ENCODE measurements around the gene VEGFA. TPM values are rescaled to one million over a fixed set of nuclear protein-coding genes. Genes with fewer than 3 reads are reported as not detected.
A peak's percentile ranks its signal among the peaks of the same experiment; 100 is the strongest.

Gene VEGFA
- total RNA-seq, 1 donor from 2014 or later, result 194 TPM

DNA sequence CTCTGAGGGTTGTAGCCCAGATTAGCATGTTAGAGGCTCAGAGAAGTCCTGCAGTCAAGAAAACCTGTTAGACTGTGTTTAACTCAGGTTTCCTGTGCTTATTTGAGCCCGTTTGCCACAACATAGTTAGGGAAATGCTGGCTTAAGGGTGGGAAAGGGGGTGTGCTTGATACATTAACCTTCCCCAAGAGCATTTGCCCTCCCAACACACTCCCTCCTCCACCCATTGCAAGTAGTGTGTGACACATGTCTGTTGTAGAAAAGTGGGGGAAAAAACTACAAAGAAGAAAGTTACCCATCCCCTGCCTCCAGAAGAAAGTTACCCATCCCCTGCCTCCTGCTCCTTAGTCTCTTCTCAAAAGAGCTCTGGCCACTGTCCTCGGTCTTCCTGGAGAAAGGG is 45.7 kb upstream of the VEGFA start:
- DNase-seq (ENCODE audit: extremely low spot score in 2 of 2), result no peak
- H3K27me3 ChIP-seq, result no peaks in the 10 kb centered on the region
- intact Hi-C loops (cut with DNase I), result no loop called here
- peaks cover 38% of the 10 kb centered on the region for H3K4me1 ChIP-seq
- no peaks in the 10 kb centered on the region for H3K9me3 ChIP-seq
- TF ChIP-seq POLR2AphosphoS5 (IDR thresholded peaks at IDR 0.05; ENCODE audit: insufficient read depth in 1 of 2, low read depth in 1 of 2) (no peak), POLR2A (IDR thresholded peaks at IDR 0.05) (no peak), CTCF (IDR thresholded peaks at IDR 0.05) (no peak)
- H3K4me3 ChIP-seq, result no peak overlapping the region
- no peaks in the 10 kb centered on the region for H3K36me3 ChIP-seq
- peak overlapping the region; percentile 69 for H3K27ac ChIP-seq

DNA sequence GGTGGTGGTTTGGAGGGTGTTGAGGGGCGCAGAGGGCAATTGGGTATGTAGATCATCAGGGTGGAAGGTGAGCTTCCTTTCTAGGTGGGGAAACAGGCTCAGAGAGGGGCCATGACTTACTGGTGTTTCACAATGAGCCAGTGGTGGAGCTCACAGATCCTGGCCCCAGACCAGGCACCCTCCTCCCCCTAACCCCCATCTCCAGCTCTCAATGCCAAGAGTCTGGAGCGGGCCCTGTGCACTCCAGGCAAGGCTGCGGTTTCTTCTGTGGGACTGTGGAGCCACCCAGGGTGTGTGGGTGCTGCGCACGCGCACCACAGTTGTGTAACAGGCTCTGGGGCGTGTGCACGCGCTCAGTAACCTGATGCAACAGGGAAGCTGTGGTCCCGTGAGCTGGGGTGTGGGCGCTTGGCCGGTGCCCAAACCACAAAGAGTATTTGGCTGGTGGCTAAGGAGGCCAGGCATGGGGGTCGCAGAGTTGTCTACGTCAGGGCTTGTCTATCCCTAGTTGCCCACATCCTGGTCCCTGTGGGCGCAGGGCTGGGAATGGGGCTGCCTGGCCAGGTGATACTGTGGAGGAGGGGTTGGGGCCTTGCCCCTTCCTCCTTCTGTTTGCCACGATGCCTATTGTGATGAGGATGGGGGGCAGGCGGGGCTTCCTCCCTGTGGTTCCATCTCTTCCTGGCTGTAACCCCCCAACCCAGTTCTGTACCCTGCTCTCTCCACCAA is 44.9 kb upstream of the VEGFA start:
- H3K27ac ChIP-seq, result peak overlapping the region; percentile 69
- DNase-seq (ENCODE audit: extremely low spot score in 2 of 2), result no peak
- no peak for TF ChIP-seq POLR2A (IDR thresholded peaks at IDR 0.05)
- TF ChIP-seq POLR2AphosphoS5 (IDR thresholded peaks at IDR 0.05; ENCODE audit: insufficient read depth in 1 of 2, low read depth in 1 of 2), result peak; percentile 93 to 95
- H3K4me1 ChIP-seq, result peaks cover 38% of the 10 kb centered on the region
- intact Hi-C loops (cut with DNase I), result no loop called here
- H3K27me3 ChIP-seq, result no peaks in the 10 kb centered on the region
- H3K9me3 ChIP-seq, result no peaks in the 10 kb centered on the region
- H3K36me3 ChIP-seq, result no peaks in the 10 kb centered on the region
- H3K4me3 ChIP-seq, result no peak overlapping the region

- no peaks in the 10 kb centered on the region for H3K9me3 ChIP-seq
- intact Hi-C loops (cut with DNase I), result no loop called here
- peaks cover 38% of the 10 kb centered on the region for H3K4me1 ChIP-seq
- H3K27me3 ChIP-seq, result no peaks in the 10 kb centered on the region
- TF ChIP-seq POLR2A (IDR thresholded peaks at IDR 0.05), result no peak
- TF ChIP-seq CTCF (IDR thresholded peaks at IDR 0.05), result no peak
- no peak for TF ChIP-seq POLR2AphosphoS5 (IDR thresholded peaks at IDR 0.05; ENCODE audit: insufficient read depth in 1 of 2, low read depth in 1 of 2)
- H3K4me3 ChIP-seq, result no peak overlapping the region
- no peaks in the 10 kb centered on the region for H3K36me3 ChIP-seq
- no peak for DNase-seq (ENCODE audit: extremely low spot score in 2 of 2)
- peak overlapping the region; percentile 69 for H3K27ac ChIP-seq
Measured at GRCh38 chr6:43725643-43726580, 44.1 kb upstream of the VEGFA start.

GRCh38 chr6:43727634-43728033 is 42.4 kb upstream of the VEGFA start:
- Histone ChIP-seq H3K4me3 (no peak overlapping the region), H3K27me3 (no peaks in the 10 kb centered on the region), H3K4me1 (peaks cover 29% of the 10 kb centered on the region), H3K9me3 (no peaks in the 10 kb centered on the region), H3K27ac (no peak overlapping the region), H3K36me3 (no peaks in the 10 kb centered on the region)
- TF ChIP-seq POLR2AphosphoS5 (IDR thresholded peaks at IDR 0.05; ENCODE audit: insufficient read depth in 1 of 2, low read depth in 1 of 2) (no peak), POLR2A (IDR thresholded peaks at IDR 0.05) (no peak), CTCF (IDR thresholded peaks at IDR 0.05) (no peak)
- intact Hi-C loops (cut with DNase I), result no loop called here
- no peak for DNase-seq (ENCODE audit: extremely low spot score in 2 of 2)

- DNase-seq (ENCODE audit: extremely low spot score in 2 of 2), result no peak
- Histone ChIP-seq H3K4me3 (no peak overlapping the region), H3K4me1 (peaks cover 22% of the 10 kb centered on the region), H3K36me3 (no peaks in the 10 kb centered on the region), H3K9me3 (no peaks in the 10 kb centered on the region), H3K27me3 (no peaks in the 10 kb centered on the region), H3K27ac (no peak overlapping the region)
- intact Hi-C loops (cut with DNase I), result no loop called here
- TF ChIP-seq CTCF (IDR thresholded peaks at IDR 0.05), result no peak
- no peak for TF ChIP-seq POLR2A (IDR thresholded peaks at IDR 0.05)
- no peak for TF ChIP-seq POLR2AphosphoS5 (IDR thresholded peaks at IDR 0.05; ENCODE audit: insufficient read depth in 1 of 2, low read depth in 1 of 2)
Measured at GRCh38 chr6:43728586-43728985, 41.4 kb upstream of the VEGFA start.

Data from vagina (tissue), 2 donors.